RWPE2 (cell line): Measurements from ENCODE around the gene RUSC2.

Experiments
- ATAC-seq: fragments of 200-7000 bp; cut with Tn5 transposase; 3 replicates; pipeline ENCODE4 v1.9.1; 2021; ENCODE audit warnings: low read depth
- DNase-seq: peaks from one replicate; pipeline ENCODE4 v3.0.0-alpha.2; 2020; ENCODE audit warnings: low spot score
- H3K27ac ChIP-seq: fragments of 450-650 bp; 2 replicates; pipeline ENCODE4 v1.5.1; 2017; ENCODE audit warnings: mild to moderate bottlenecking; ENCODE audit not compliant: poor library complexity, severe bottlenecking
- H3K27me3 ChIP-seq: fragments of 250-450 bp; sonication (Bioruptor Pico); 2 replicates; pipeline ENCODE4 v1.5.1; 2021; ENCODE audit warnings: mild to moderate bottlenecking, moderate library complexity; ENCODE audit not compliant: insufficient read depth, poor library complexity, severe bottlenecking
- H3K36me3 ChIP-seq: fragments of 250-450 bp; sonication (Bioruptor Pico); 2 replicates; pipeline ENCODE4 v1.5.1; 2020; ENCODE audit warnings: low read depth, mild to moderate bottlenecking, moderate library complexity
- H3K4me1 ChIP-seq: fragments of 250-450 bp; sonication (Bioruptor Pico); 2 replicates; pipeline ENCODE4 v1.5.1; 2021; ENCODE audit warnings: mild to moderate bottlenecking, moderate library complexity; ENCODE audit not compliant: insufficient read depth, poor library complexity, severe bottlenecking
- H3K4me3 ChIP-seq: fragments of 250-450 bp; sonication (Bioruptor Pico); 2 replicates; pipeline ENCODE4 v1.5.1; 2021; ENCODE audit warnings: mild to moderate bottlenecking, moderate library complexity; ENCODE audit not compliant: severe bottlenecking
- H3K9me3 ChIP-seq: fragments of 250-450 bp; sonication (Bioruptor Pico); 2 replicates; pipeline ENCODE4 v1.5.1; 2021; ENCODE audit warnings: mild to moderate bottlenecking, moderate library complexity; ENCODE audit not compliant: severe bottlenecking
- CTCF ChIP-seq: fragments of 450-650 bp; IDR thresholded peaks from one replicate; pipeline ENCODE4 v1.5.1; 2017; ENCODE audit warnings: mild to moderate bottlenecking, moderate library complexity; ENCODE audit not compliant: poor library complexity, severe bottlenecking

RUSC2 gene

GRCh38 chr9:35489313-35490154 lies at the start of gene RUSC2:
Gene RUSC2 (plus strand): TSS chr9:35490111. CDS start chr9:35546522, 56,411 bp downstream.
- Histone ChIP-seq H3K36me3 (peaks cover 19% of the 10 kb centered on the region), H3K4me3 (peak within 1 kb of the TSS; percentile 49), H3K4me1 (peaks cover 15% of the 10 kb centered on the region), H3K9me3 (no peaks in the 10 kb centered on the region), H3K27ac (peak within 1 kb of the TSS; percentile 94), H3K27me3 (no peaks in the 10 kb centered on the region)
- peak; percentile 60 for TF ChIP-seq CTCF
- DNase-seq = peak; percentile 82
- peak; percentile 79 for ATAC-seq

- TF ChIP-seq CTCF = no peak
- no peak for DNase-seq
- Histone ChIP-seq H3K27ac (no peak overlapping the region), H3K36me3 (no peaks in the 10 kb centered on the region), H3K27me3 (peaks cover 17% of the 10 kb centered on the region), H3K4me3 (no peak overlapping the region), H3K9me3 (no peaks in the 10 kb centered on the region), H3K4me1 (no peaks in the 10 kb centered on the region)
- ATAC-seq = no peak
Measured at GRCh38 chr9:35446012-35446411, 43.9 kb upstream of the RUSC2 start.

- peaks cover 20% of the 10 kb centered on the region for H3K27me3 ChIP-seq
- H3K4me3 ChIP-seq = no peak overlapping the region
- no peaks in the 10 kb centered on the region for H3K4me1 ChIP-seq
- ATAC-seq (no peak), DNase-seq (no peak)
- H3K9me3 ChIP-seq = no peaks in the 10 kb centered on the region
- H3K27ac ChIP-seq = no peak overlapping the region
- no peak for TF ChIP-seq CTCF
- H3K36me3 ChIP-seq = no peaks in the 10 kb centered on the region
Measured at GRCh38 chr9:35448496-35448895, 41.4 kb upstream of the RUSC2 start.

- H3K4me1 ChIP-seq = no peaks in the 10 kb centered on the region
- H3K27me3 ChIP-seq = peaks cover 20% of the 10 kb centered on the region
- no peak overlapping the region for H3K27ac ChIP-seq
- no peaks in the 10 kb centered on the region for H3K9me3 ChIP-seq
- H3K36me3 ChIP-seq = no peaks in the 10 kb centered on the region
- DNase-seq (no peak), ATAC-seq (no peak)
- peak; percentile 9 for TF ChIP-seq CTCF
- no peak overlapping the region for H3K4me3 ChIP-seq
Measured at GRCh38 chr9:35452481-35452880, 37.4 kb upstream of the RUSC2 start.

- H3K27me3 ChIP-seq = peaks cover 13% of the 10 kb centered on the region
- no peak for DNase-seq
- H3K4me3 ChIP-seq = no peak overlapping the region
- no peak for ATAC-seq
- H3K27ac ChIP-seq = no peak overlapping the region
- no peak for TF ChIP-seq CTCF
- no peaks in the 10 kb centered on the region for H3K4me1 ChIP-seq
- H3K9me3 ChIP-seq = no peaks in the 10 kb centered on the region
- no peaks in the 10 kb centered on the region for H3K36me3 ChIP-seq
Measured at GRCh38 chr9:35453786-35454185, 36.1 kb upstream of the RUSC2 start.
